ENCODE data around the gene C17orf67.

The C17orf67 gene

GRCh38 chr17:56808503-56808902 is 25.2 kb downstream of the C17orf67 start:
- DNase-seq (ENCODE audit: low read depth in 2 of 2), result no peak

GRCh38 chr17:56807723-56808122 is 26.0 kb downstream of the C17orf67 start:
- DNase-seq (ENCODE audit: low read depth in 2 of 2), result no peak

DNA sequence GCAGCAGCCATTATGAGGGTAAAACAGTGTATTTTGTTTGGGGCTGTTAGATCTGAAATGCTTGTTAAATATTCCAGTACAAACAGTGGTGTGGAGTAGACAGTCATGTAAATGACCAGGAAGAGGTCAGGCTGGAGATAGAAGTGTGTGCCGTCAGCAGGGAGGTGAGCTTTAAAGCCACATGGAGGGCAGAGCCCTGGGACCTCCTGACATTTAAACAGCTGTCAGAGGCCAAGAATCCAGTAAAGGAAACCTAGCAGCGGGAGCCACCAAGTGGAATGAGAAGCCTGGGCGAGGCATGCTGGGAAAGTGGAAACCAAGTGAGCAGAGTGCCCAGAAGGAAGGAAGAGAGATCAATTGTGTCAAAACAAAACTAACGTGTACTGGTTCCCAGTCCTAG is 26.8 kb downstream of the C17orf67 start:
- no peak for DNase-seq (ENCODE audit: low read depth in 2 of 2)

GRCh38 chr17:56804454-56804853 is 29.3 kb downstream of the C17orf67 start:
- DNase-seq (ENCODE audit: low read depth in 2 of 2), result no peak

DNA sequence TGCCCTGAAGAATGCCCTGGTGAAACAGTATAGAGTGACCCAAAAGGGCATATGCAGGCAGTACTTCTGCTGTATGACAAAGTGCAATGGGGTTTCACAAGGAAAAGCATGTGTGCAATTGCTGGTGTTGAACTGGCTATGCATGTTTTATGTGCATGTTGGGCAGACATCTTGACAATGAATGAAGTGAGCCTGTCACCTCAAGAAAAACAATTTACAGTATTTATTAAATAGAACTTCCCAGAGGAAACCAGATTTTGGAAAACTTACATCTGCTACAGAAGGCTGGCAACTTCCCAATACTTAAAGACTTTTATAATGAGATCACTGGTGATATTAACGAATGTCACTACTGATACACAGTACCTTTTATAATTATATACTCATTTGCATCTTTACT is 30.6 kb downstream of the C17orf67 start:
- DNase-seq (ENCODE audit: low read depth in 2 of 2), result no peak

- DNase-seq (ENCODE audit: low read depth in 2 of 2), result no peak
These were observed 32.1 kb downstream of the C17orf67 start for GRCh38 chr17:56801459-56802178.

- no peak for DNase-seq (ENCODE audit: low read depth in 2 of 2)
These were observed 34.8 kb downstream of the C17orf67 start for GRCh38 chr17:56798916-56799315.

DNA sequence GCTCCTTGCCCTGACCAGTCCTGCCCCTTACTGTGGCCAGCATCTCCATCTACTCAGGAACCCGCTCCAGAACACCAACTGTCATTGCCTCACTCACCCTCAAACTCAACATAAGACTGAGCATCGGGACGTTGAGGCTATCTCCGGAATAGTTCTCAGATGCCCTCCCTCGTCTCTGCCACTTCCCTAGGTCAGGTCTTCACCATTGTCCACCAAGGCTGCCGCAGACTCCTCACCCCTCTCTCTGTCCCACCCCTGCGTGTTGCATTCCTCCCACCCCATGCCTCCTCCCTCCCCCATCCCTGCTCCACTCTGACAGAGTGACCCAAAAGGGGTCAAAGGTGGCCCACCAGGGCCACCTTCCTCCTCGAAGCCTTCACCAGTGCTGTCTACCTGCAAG is 37.2 kb downstream of the C17orf67 start:
- DNase-seq (ENCODE audit: low read depth in 2 of 2), result no peak

- no peak for DNase-seq (ENCODE audit: low read depth in 2 of 2)
These were observed 38.4 kb downstream of the C17orf67 start for GRCh38 chr17:56795221-56795865.

DNA sequence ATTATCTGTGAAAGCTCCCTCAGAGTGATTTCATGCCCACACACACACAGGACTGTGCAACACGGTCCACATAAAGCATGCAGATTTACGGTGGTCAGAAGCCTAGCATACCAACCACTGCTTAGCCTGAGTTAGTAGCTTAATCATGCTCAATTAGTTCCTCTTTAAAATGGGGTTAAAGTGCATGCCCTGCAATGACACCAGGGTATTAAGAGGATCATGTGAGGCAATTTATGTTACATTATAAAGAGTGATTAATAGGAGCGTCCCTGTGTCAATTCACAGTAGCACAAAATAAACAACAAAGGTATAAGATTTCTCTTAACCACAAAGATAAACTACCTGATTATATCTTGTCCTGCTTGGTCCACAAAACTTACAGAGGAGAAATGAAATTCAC is 39.8 kb downstream of the C17orf67 start:
- DNase-seq (ENCODE audit: low read depth in 2 of 2), result no peak

DNA sequence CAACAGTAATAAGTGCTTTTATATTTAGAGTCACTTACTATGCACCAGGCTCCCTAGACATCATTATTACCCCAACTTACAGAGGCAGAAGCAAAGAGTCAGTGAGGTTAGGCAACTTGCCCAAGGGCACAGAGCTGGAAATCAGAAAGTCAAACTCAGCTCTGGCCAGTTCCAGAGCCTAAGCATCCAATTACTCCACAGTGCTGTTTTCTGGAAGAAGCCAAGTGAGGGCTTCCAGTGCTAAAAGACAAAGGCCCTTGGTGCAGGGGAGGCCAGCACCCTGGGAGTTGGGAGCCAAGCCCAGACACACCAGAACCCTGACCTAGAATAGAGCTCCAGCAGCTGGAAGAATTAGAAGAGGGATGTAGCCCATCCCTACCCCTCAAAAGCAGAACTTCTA is 40.2 kb downstream of the C17orf67 start:
- no peak for DNase-seq (ENCODE audit: low read depth in 2 of 2)

GRCh38 chr17:56792267-56792666 is 41.5 kb downstream of the C17orf67 start:
- DNase-seq (ENCODE audit: low read depth in 2 of 2), result no peak

- DNase-seq (ENCODE audit: low read depth in 2 of 2), result peak; percentile 42 to 62
These were observed 46.7 kb downstream of the C17orf67 start for GRCh38 chr17:56786989-56787482.

- DNase-seq (ENCODE audit: low read depth in 2 of 2), result no peak
These were observed 47.6 kb downstream of the C17orf67 start for GRCh38 chr17:56785997-56786680.

DNA sequence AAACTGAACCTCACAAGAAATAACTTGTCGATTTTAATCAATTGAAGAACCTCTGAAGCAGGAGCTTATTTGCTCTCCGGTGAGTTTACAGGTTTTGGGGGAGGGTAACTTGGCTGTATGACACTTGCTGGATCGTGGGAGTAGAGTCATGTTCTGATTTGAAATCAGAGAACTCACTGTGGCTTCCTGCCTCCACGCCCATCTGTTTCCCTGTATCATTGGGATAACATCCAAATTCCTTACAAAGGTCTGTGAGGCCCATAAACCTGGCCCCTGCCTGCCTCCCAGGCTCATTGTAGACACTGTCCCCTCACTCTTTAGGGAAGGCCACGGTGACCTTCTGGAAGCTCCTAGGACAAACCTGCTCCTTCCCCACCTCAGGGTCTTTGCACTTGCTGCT is 48.3 kb downstream of the C17orf67 start:
- no peak for DNase-seq (ENCODE audit: low read depth in 2 of 2)

DNA sequence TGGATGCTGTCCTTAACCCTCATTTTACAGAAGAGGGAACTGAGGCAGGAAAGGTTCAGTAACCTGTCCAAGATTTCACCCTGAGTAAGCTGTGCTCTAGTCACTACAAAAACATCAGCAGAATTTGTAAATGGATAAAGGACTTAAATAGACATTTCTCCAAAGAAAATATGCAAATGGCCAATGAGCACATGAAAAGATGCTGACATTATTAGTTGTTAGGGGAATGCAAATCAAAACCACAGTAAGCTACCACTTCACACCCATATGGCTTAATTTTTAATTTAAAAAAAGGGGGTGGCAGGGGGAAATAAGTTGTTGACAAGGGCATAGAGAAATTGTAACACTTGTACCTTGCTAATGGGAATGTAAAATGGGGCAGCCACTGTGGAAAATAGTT is 51.4 kb downstream of the C17orf67 start:
- no peak for DNase-seq (ENCODE audit: low read depth in 2 of 2)

DNA sequence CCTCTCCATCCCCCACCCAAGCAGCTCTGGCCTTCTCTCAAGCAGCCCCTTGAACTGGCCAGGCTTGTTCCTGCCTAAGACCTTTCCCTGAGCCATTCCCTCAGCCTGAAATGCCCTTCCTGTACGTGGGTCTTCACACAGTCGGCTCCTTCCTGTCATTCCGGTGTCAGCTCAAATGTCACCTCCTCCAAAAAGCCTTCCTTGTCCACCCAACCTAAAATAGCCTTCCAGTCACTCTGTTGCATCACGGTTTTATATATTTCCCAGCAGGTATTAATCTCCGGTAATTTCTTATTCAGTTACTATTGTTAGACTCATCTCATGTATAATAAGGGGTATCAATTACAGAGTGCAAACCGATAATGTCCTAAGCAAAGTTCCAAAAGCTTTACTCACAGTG is 51.8 kb downstream of the C17orf67 start:
- DNase-seq (ENCODE audit: low read depth in 2 of 2), result no peak

DNA sequence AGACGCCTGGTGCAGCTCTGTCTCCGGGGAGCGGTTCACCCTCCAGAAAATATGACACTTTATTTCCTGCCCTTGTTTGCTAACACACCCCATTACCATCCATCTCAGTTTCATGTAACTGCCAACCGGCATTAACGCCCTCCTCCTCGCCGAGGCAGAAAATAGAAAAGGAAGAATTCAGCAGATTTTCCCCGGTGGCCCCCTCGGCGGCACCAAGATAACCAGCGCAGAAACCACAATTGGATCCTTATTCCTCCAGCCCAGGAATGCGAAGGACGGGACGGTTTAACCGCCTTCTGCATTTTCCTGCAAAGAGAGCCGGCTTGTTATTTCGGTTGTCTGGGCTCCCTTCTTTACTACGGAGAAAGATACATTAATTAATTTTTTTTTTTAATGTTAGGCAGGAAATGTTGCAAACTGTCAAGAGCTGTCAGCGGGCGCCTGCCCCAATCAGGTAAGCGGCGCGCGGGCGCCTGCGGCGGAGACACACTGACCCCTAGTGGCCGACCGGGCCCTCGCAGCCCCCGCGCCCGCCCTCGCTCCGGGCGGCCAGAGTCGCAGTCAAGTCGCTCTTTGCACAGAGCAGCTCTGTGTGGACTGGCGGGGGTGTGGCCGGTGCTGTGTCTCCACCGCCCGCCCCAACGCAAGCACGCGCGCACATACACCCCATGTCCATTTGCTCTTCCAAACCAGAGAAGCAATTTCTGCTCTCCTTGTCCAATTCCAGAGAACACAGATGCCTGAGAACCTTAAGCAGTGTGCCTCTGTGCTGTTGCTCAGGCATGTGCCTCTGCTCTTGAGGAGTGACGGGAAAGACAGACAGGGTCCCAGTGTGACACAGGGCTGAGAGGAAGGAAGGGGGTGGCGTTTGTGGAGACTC is 53.6 kb downstream of the C17orf67 start:
- peak; percentile 77 to 79 for DNase-seq (ENCODE audit: low read depth in 2 of 2)

- no peak for DNase-seq (ENCODE audit: low read depth in 2 of 2)
These were observed 54.4 kb downstream of the C17orf67 start for GRCh38 chr17:56779322-56779721.

DNA sequence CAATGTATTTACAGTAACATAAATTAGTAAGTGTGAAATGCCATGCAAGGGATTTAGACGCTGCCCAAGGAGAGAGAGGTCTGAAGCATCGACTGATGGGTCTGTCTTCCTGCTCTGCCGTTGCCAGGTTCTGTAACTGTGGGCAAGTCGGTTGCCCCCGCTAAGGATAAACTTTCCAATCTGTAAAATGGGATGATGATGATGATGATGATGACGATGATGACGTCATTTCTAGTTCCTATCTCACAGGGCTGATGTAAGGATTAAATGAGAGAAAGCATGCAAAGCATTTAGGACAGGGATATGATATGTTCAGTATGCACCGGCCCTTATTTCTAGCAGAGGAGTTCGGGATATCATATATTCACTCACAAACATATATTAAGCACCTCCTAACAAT is 54.8 kb downstream of the C17orf67 start:
- DNase-seq (ENCODE audit: low read depth in 2 of 2), result no peak

- no peak for DNase-seq (ENCODE audit: low read depth in 2 of 2)
These were observed 55.9 kb downstream of the C17orf67 start for GRCh38 chr17:56777859-56778258.

DNA sequence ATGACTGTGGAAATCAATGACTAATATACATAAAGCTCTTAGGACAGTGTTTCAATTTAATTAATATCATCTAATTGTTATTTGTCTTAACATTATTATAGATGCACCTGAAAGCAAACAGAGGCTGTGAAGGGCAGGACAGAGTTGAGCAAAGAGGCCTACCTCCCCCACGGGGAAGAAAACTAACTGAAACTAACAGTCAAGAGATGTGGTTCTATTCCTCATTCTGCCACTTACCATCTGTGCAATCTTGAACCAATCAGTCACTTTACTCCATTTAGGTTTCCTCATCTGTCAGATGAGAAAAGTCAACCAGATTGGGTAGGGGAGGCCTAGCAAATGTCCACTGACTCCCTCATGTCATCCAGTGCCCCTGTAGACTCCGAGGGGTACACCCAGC is 59.1 kb downstream of the C17orf67 start:
- no peak for DNase-seq (ENCODE audit: low read depth in 2 of 2)

Data from stimulated activated CD8-positive, alpha-beta memory T cell treated with anti-CD3 and anti-CD28 coated beads, Interleukin-15, amount 100 ng/mL, for 48 hours (primary cell).